GM21367 (cell line): ENCODE measurements around the gene SMAD2.
"Not testable (repeated sequence)": the region's sequence is repeated elsewhere in the genome, so short reads cannot be mapped to it uniquely, and the experiment has no call there.

ENCODE experiments used
- ATAC-seq: cut with Tn5 transposase; IDR thresholded peaks from one replicate; pipeline ENCODE4 v1.9.1; 2021; ENCODE audit not compliant: unreplicated experiment

The SMAD2 gene

GRCh38 chr18:47846431-47846830 lies 84.0 kb downstream of the SMAD2 start:
- ATAC-seq = no peak

DNA sequence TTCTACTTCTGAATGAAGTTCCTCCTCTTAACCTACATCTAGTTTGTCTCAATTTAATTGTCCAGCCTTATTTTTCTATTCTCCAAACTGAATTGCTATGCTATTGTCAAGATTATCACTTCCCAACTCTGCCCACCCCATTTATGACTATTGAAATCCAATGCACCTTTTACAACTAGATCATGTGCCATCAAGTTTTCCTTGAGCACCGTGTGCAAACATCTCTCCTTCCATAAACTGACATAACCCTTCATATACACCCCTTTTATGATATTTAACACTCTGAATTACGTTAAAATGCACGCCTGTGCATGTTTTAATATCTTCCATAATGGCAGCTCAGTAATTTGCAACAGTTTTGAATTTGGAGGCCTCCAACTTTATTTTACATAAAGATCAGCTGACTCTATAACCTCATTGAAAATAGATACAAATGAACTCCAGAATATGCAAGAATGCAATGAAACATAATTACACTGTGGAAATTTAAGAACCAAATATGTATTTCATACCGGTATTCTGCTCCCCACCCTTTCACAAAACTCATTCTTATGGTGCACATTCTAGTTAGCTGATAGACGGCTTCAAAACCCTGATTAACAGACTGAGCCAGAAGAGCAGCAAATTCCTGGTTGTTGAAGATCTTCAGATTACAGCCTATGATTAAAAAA lies 85.5 kb downstream of the SMAD2 start:
- ATAC-seq = no peak

DNA sequence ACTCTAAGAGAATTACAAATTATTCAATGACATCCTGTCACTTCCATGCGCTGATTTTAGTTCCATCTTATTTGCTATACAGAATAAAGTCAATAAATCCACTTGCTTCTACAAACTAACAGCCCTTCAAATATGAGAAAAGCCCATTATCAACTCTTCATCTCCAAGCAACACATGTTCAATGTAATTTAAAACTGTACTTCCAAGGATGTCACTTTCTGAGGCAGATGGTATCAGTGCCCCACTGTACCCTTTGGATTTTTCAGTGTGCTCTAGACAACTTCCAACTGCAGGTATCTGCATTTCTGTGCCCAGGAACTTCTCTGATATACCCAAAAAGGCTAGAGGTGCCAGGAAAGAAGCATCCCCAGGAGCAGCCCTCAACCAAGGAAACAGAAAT lies 87.6 kb downstream of the SMAD2 start:
- no peak for ATAC-seq

- no peak for ATAC-seq
Measured at GRCh38 chr18:47838396-47838795, 92.1 kb downstream of the SMAD2 start.

- ATAC-seq = no peak
Measured at GRCh38 chr18:47832348-47832747, 98.1 kb downstream of the SMAD2 start.

GRCh38 chr18:47831351-47831750 lies 99.1 kb downstream of the SMAD2 start:
- no peak for ATAC-seq

DNA sequence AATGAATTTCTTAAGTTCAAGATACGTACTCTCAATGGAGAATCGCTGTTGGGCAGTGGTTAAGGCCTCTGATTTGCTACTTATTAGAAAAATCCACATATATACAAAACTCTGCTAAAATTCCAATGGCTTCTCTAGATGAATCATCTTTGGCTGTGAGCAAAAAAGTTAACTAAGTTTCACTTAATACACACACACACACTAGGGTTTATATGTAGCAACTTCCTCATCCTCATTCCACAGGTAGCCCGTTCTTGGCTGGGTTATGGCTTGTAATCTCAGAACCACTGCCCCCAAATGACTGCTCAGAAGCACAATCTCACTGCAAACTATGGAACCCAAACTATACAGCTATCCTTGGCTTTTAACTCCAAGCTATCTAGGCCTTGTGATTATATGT lies 99.7 kb downstream of the SMAD2 start:
- ATAC-seq = no peak

DNA sequence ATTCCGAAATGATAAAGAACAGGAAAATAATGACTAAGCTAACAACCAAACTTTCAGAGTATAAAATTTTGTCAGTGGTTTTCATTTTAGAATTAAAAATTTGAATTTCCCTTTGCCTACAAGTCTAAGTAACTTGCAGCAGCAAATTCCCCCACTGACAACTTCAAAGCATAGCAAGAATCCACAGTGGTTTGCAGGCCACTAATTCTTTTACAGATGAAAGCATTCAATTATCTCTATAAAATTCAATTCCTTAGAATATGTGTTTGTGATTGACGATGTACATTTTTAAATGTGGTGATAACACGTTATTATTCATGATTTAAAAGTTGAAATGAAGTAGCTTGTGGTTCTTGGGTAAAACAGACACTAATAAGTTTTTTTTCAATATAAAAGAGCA lies 100.6 kb downstream of the SMAD2 start:
- no peak for ATAC-seq

- ATAC-seq = not testable (repeated sequence)
Measured at GRCh38 chr18:47828031-47828430, 102.4 kb downstream of the SMAD2 start.

GRCh38 chr18:47826157-47827074 lies 104.0 kb downstream of the SMAD2 start:
- no peak for ATAC-seq

DNA sequence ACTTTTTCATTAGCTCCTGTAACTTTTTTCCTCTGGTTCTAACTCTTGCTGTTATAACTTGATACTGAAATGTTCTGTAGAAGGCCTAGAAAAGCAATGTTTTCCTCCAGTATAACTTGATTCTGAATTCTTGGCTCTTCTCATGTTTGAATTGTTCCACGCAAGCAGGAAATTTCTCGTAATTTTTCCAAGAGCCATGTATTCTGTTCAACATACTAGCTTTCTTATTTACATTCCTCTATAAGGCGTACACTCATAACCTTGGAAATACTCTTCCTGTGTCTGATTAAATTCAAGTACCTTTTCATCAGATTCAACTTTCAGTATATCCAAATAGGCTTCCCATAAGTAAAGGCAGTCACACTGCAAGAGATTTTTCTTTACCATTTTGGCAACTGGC lies 109.1 kb downstream of the SMAD2 start:
- no peak for ATAC-seq

GRCh38 chr18:47817795-47818077 lies 112.7 kb downstream of the SMAD2 start:
- no peak for ATAC-seq

- ATAC-seq = no peak
Measured at GRCh38 chr18:47817017-47817794, 113.3 kb downstream of the SMAD2 start.

DNA sequence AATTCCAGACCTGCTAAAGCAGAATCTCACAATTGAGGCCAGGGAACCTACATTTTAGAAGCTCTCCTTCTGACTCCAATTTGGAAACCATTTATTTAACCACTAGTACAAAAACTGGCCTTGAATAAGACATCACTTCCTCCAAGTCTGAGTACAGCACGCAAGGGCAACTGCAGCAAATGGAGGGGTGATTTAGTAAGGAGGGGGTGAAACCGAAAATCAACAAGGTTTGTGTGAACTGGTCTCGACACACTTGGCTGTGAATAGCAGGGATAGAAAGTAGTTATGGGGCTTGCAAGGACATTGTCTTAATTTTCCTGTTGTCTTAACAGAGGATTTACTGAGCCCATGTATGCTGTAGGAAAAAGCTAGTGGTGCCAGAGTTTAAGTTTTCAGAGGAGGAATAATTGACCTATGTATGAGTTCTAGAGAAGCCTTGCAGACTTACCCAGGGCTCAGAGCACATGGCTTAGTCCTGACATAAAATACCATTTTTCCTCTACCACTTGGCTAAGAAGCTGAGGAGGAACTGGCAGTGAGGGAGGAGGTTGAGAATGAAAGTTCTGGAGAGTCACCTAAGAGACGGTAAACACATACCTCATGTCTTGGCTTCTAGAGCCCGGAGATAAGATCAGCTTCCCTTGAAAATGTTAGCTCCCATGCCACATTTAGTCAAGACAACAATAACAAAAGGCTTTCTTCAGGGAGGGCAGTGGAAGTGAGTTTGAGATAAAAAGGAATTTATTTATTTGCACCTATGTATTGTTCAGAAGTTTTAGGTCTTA lies 114.8 kb downstream of the SMAD2 start:
- no peak for ATAC-seq

GRCh38 chr18:47809420-47809819 lies 121.0 kb downstream of the SMAD2 start:
- no peak for ATAC-seq

DNA sequence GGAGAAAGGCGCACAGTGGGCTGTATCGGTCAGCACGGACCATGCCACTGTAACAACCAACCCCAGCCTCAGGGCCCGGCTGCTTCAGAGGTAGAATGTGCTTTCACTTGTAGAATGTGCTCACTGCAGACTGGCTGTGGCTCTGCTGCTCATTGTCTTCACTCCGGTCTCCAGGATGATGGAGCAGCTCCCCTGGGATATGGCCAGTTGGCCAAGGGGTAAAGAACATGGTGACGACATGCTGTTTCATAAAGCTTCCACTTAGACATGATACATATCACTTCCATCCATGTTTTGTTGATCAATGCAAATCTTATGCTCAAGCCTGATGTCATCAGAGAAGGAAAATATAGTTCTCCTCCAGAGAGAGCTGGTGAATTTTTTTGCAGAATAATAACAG lies 127.7 kb downstream of the SMAD2 start:
- ATAC-seq = no peak

DNA sequence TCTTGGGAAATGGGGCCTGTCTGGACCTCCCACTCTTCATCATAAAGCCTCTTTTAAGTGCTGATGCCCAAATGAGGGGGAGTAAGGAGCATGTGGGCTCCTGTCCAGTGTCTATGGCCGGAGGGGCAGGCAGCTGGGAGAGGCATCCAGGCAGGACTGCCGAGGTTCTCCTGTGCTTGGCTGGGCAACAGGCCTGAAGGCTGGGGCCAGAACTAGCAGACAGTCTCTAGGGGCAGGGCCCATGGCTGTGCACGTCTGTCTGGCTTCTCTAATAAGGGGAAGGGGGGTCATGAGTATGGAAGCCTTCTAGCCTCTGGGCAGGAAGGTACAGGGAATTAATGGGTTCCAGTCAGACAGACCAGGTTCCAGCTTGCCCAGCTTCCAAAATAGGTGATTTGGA lies 128.6 kb downstream of the SMAD2 start:
- no peak for ATAC-seq

DNA sequence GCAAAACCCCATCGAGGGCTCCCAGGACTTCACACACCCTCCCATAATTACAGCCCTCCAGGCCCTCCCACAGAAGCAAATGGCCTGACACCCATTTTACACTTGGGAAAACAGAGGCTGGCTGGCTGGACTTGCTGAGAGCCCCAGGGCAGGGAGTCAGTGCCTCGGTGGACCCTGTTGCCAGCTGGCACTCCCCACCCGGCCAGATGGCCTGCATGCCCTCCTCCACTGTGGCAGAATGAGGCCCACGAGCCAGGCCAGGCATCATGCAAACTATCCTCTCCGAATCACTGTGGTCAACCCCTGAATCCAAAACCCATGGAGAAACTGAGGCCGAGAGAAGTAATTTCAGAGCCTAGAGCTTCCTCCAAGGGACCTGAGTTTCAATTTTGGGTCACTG lies 129.7 kb downstream of the SMAD2 start:
- ATAC-seq = no peak

DNA sequence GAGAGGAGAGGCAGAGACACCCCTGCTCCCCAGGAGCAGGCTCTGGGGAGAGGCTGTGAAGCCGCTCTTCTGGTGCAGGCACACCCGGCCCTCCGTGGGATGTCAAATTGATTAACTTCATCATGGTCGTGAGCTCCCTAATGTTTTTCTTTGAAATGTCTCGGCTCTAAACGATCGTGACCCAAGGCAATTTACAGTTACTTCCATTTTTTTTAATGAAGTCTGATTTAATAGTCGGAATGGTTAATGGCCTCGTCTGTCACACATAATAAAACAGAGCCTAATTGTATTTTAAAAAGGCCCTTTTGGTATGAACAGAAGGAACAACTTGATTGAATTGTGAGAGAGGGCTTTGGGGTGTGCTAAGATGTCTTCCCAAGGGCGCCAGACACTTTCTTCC lies 130.2 kb downstream of the SMAD2 start:
- no peak for ATAC-seq

DNA sequence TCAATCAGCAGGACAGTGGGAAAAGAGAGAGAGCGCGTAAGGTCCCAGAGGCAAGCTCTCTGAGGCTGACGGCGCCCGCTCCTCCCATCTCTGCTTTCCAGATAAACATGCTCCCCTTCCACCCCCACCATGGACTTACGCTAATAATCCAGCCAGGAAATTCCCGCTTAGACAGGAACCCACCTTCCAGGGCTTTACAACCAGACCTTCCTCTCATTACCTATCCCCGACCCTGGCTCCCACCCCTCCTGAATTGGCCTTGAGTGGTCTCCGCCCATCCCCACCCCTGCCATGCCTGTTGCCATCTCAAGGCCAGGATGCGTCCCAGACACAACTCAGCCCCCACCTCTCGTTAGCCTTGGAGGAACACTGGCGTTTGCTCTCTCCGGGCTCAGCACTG lies 131.1 kb downstream of the SMAD2 start:
- ATAC-seq = no peak

- no peak for ATAC-seq
Measured at GRCh38 chr18:47798366-47798765, 132.1 kb downstream of the SMAD2 start.
